GDM1 (cell line): ENCODE data around the gene ZC3H13.

Experiments
- DNase-seq: peaks from one replicate; lab custom pipeline; 2025; lab: John Stamatoyannopoulos, UW

Gene ZC3H13

GRCh38 chr13:46052319-46053161 is at the start of gene ZC3H13:
TSS of gene ZC3H13 (minus strand) at chr13:46052746. CDS start at chr13:46045507, 7,239 bp downstream.
- peak; percentile 91 for DNase-seq

GRCh38 chr13:46102255-46102605 is 49.7 kb upstream of the ZC3H13 start:
- no peak for DNase-seq

DNA sequence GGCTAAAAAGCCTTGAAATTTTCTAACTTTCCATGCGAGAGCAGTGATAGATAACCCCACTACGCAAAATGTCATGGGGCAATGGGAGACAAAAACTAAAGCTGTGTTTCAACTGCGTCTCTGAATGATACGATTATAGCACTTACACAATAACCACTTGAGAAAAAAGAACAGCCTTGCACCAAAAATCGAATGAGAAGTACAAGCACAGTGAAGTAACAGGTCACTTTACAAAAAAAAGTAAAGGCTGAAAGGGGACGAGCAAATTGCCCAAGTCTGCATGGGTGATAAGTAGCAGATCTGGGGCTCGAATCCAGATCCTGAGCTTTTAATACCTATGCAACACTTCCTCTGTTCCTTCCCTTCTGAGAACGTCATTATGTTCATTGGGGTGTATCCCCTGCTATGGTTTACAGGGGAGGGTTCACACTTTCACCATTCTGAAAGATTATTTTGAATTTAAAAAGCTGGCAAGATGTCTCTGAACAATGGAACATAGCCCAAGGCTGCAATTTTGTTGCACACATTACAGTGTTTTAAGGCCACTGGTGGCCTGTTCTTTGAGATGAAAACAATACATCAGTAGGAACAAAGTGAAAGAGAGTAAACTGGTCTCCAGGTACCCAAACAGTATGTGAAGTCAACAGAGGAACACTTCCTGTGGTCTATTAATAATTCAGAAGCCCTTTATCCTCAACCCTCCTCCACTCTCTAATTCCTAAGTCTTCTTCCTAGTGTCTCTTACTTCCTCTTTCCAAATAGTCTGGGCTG is 49.1 kb upstream of the ZC3H13 start:
- no peak for DNase-seq

GRCh38 chr13:46101002-46101401 is 48.5 kb upstream of the ZC3H13 start:
- DNase-seq = no peak

DNA sequence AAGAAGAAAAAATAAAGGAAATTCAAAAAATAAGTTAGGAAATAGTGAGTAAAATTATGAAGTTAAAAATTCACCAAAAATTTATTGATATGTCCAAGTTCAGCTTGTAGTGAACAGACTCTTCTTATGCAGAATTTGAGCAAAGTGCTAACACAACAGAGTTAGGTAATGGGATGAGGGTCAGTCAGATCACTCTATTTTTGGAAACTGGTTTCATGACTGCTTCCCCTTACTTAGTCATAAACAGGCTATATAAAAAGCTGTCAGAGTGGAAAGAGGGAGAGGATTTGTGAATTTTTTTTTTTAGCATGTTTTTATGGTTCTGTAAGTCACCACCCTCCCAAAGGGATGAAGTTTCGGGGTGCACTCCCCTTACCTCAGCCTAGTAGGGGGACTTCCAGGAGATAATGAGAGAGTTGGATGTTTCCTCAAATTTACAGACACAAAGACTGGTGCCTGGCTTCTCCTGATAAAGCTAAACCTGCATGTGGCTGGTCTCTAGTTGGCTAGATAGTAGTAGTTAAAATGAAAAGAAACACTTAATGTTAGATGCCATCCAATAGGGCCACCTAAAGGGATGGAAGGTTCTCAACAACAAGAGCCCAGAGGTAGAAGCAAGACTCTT is 47.8 kb upstream of the ZC3H13 start:
- no peak for DNase-seq

GRCh38 chr13:46097663-46098062 is 45.1 kb upstream of the ZC3H13 start:
- DNase-seq = no peak

DNA sequence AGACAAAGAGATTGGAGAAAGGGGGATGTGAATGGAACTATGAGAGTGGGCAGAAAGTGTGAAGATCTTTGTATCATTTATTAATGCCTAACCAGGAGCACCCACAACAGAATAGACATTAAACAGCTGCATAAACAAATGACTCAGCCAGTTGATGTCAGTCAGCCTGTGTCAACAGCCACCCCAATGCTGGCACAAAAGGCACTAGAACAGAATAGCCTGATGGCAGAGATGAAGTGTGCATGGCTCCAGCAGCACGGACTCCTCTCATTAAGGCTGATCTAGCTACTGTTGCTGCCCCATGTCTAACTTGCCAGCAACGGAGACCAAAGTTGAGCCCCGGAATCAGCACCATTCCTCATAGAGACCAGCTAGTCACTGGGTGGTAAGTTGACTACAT is 44.5 kb upstream of the ZC3H13 start:
- DNase-seq = no peak

- no peak for DNase-seq
Measured at GRCh38 chr13:46094478-46094877, 41.9 kb upstream of the ZC3H13 start.

GRCh38 chr13:46088821-46089562 is 36.4 kb upstream of the ZC3H13 start:
- DNase-seq = no peak

DNA sequence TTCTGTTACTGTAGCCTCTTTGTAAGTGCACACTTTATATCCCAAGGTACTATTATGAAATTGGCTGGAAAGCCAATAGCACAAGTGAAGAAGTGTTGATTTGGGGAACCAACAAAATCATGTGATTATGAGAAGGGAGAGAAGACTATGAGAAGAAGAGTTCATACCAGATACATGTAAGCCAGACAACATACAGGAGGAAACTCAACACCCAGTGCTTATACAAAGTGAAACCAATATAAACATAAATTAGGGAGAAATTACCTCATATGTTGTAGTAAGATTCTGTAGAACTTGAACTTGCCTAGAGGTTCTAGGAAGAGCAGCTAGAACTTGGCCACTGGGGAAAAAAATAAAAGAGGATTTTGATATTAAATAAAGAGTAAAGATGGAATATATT is 34.9 kb upstream of the ZC3H13 start:
- no peak for DNase-seq

- DNase-seq = no peak
Measured at GRCh38 chr13:46086985-46087384, 34.4 kb upstream of the ZC3H13 start.

DNA sequence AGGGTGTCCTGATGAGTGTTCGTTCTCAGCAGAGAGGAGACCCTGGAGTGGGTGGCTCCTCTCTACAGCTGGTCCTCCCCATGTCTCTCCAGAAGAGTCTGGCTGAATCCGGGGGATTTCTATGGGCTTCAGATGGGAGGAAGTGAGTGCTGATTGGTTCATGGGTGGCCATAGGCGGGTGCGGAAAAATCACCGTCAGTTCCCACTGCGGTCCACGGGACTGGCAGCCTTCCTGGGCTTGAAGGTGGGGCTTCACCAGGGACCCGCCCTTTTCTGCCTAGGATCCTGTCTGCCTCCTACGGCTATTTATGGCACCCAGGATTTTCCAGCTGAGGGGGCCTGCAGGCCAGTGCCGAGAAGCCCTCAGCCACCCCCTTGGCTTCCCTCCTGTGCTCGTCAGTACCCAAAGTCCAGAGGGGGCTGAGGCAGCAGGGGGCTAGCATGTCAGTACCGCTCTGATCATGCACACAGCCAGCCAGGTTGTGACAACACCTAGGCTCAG is 33.9 kb upstream of the ZC3H13 start:
- no peak for DNase-seq

DNA sequence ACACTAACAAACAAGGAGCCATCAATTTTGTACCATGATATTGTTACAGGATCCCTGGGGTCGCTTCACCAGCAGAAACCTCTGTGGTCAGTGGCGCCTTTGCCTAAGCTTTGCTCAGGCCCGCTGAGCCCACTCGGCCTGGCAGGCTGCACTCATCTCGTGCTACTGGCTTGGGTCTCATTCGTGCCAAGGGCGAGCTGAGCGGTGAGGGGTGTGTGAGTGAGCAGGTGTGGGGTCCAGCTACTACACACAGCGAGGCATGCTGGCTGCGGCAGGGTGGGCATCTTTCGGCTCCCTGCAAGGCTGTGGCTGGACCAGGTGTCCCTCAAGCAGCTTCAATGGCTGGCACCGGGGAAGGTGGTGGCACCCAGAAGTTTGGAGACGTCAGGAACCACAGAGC is 33.2 kb upstream of the ZC3H13 start:
- no peak for DNase-seq

DNA sequence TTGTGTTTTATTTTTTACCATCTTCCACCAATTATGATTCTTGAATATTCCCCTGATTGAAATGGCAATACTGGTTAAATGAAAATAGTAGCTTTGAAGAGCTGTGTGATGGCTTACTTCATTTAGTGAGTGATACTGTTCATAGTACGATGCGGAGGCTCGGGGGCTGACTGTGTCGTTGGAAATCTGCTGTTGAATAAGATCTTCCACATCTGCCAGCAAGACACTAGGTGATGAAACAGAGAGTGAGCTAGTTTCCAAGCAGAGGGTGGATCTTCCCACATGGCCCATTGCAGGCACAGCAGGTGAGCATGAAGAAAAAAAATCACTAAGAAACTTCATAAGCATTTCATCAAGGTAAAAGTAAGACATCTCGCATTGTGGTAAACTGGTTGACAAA is 29.8 kb upstream of the ZC3H13 start:
- no peak for DNase-seq

DNA sequence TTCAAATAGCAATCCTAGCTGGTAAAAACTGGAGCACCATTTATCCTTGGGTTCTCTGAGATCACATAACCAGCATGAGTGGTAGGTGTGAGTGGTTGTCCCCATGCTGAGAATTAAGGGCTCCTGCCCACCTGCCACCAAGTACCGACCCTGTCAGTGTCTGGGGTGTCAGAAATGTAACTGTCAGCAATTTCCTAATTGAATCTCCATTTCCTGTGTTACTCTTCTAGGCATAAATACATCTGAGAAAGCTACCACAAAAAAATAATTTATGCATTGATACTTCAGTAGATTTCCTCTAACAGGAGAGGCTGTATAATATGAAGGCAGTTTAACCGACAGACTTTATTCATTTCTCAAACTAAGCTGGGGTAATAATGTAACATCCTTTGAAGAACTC is 27.2 kb upstream of the ZC3H13 start:
- no peak for DNase-seq

GRCh38 chr13:46077265-46077664 is 24.7 kb upstream of the ZC3H13 start:
- DNase-seq = peak; percentile 39

- DNase-seq = no peak
Measured at GRCh38 chr13:46076827-46077226, 24.3 kb upstream of the ZC3H13 start.

DNA sequence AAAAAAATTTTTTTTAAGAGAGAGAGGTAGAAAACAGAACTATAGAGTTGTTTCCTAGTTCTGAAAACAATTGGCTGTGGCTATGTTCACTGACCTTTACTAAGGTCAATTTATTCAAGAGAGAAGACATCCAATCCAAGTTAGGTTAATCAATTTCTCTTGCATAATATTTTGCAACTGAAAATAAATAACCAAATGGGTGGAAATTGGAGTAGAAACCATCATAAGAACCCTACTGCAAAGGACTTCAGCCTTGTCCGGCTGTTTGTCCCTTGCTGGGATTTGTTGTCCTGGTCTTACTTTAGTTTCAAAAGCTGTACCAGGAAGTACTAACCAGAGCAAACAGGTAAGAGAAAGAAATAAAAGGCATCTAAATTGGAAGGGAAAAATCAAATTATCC is 23.3 kb upstream of the ZC3H13 start:
- DNase-seq = no peak

GRCh38 chr13:46071590-46072249 is 19.2 kb upstream of the ZC3H13 start:
- DNase-seq = no peak

- no peak for DNase-seq
Measured at GRCh38 chr13:46063292-46063691, 10.7 kb upstream of the ZC3H13 start.

DNA sequence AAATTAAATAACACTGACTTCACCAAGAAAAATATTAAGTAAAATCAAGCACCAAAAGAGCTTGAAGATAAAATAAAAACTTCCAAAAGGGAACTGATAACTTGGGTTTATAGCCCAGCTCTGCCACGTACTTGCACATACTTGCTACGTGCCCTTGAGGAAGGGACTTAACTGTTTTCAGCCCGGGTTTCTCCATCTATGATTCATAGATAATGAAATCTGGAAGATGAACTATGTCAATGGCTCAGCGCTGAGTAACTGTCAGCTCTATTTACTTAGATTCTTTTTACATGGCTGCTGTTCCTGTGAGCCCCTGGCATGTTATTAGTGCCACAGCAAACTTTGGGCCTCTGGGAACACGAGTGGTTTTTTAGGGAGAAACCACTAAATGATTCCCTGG is 9.6 kb upstream of the ZC3H13 start:
- no peak for DNase-seq

DNA sequence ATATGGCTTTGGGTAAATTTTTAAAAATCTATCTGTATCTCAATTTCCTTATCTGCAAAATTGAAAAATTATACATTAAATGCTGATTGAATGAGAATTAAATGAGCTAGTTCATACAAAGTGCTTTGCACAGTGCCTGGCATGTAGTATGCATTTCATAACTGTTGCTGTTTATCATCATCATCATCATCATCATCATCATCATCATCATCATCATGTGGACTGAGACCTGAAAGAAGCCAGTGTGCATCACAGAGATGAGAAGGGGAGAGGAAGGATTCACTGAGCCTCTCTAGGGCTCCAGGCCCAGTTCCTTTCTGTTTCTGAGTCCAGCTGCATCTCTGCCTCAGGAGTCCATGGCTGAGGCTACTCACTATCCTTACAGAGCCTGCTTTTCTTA is 6.9 kb upstream of the ZC3H13 start:
- no peak for DNase-seq
